H9 (cell line): ENCODE results near the gene ZNF488. TPM values are rescaled to one million over a fixed set of nuclear protein-coding genes. Genes with fewer than 3 reads are reported as not detected.

Experiments used
- DNase-seq: peaks from one replicate; pipeline ENCODE4 v3.0.0-alpha.2; 2017
- H2AFZ ChIP-seq: one replicate; pipeline ENCODE4 v1.6.1; 2013; ENCODE audit warnings: mild to moderate bottlenecking, low read length, control low read depth, moderate library complexity
- H2AK5ac ChIP-seq: 2 replicates; pipeline ENCODE4 v1.6.1; 2013; ENCODE audit warnings: low read length, control low read depth, mixed read lengths; ENCODE audit not compliant: insufficient read length
- H2BK120ac ChIP-seq: one replicate; pipeline ENCODE4 v1.6.1; 2013; ENCODE audit warnings: low read depth, mild to moderate bottlenecking, low read length, control low read depth, inconsistent platforms; ENCODE audit not compliant: poor library complexity, severe bottlenecking
- H2BK12ac ChIP-seq: 2 replicates; pipeline ENCODE4 v1.6.1; 2013; ENCODE audit warnings: low read length, control low read depth, mixed read lengths, low read depth; ENCODE audit not compliant: insufficient read length
- H2BK15ac ChIP-seq: 2 replicates; pipeline ENCODE4 v1.6.1; 2013; ENCODE audit warnings: low read depth, low read length, control low read depth
- H2BK20ac ChIP-seq: one replicate; pipeline ENCODE4 v1.6.1; 2013; ENCODE audit warnings: low read depth, mild to moderate bottlenecking, low read length, control low read depth, inconsistent platforms; ENCODE audit not compliant: poor library complexity, severe bottlenecking
- H2BK5ac ChIP-seq: 2 replicates; pipeline ENCODE4 v1.6.1; 2013; ENCODE audit warnings: low read length, control low read depth, mixed read lengths; ENCODE audit not compliant: insufficient read length
- H3K14ac ChIP-seq: 2 replicates; pipeline ENCODE4 v1.6.1; 2013; ENCODE audit warnings: low read length, control low read depth; ENCODE audit not compliant: insufficient read depth
- H3K18ac ChIP-seq: 2 replicates; pipeline ENCODE4 v1.6.1; 2013; ENCODE audit warnings: low read depth, mild to moderate bottlenecking, mixed read lengths, low read length, control low read depth; ENCODE audit not compliant: insufficient read length
- H3K23ac ChIP-seq: 2 replicates; pipeline ENCODE4 v1.6.1; 2013; ENCODE audit warnings: low read length, control low read depth, mixed read lengths, low read depth; ENCODE audit not compliant: insufficient read length
- H3K23me2 ChIP-seq: 2 replicates; pipeline ENCODE4 v1.6.1; 2013; ENCODE audit warnings: low read depth, mild to moderate bottlenecking, mixed read lengths, low read length, control low read depth; ENCODE audit not compliant: insufficient read length, poor library complexity, severe bottlenecking
- H3K27ac ChIP-seq: 2 replicates; pipeline ENCODE4 v1.5.1; 2013; ENCODE audit warnings: low read length, control low read depth, mixed read lengths, low read depth; ENCODE audit not compliant: insufficient read length
- H3K27me3 ChIP-seq: 2 replicates; pipeline ENCODE4 v1.6.1; 2013; ENCODE audit warnings: low read length, control low read depth, inconsistent platforms; ENCODE audit not compliant: insufficient read depth
- H3K4ac ChIP-seq: 2 replicates; pipeline ENCODE4 v1.6.1; 2013; ENCODE audit warnings: low read depth, mild to moderate bottlenecking, control low read depth, inconsistent platforms, low read length, moderate library complexity
- H3K4me1 ChIP-seq: 2 replicates; pipeline ENCODE4 v1.6.1; 2013; ENCODE audit warnings: low read length, control low read depth, inconsistent platforms; ENCODE audit not compliant: insufficient read depth
- H3K4me2 ChIP-seq: 2 replicates; pipeline ENCODE4 v1.6.1; 2013; ENCODE audit warnings: low read length, control low read depth, mixed read lengths; ENCODE audit not compliant: insufficient read length, insufficient read depth
- H3K56ac ChIP-seq: 2 replicates; pipeline ENCODE4 v1.6.1; 2013; ENCODE audit warnings: low read depth, mild to moderate bottlenecking, mixed read lengths, low read length, control low read depth; ENCODE audit not compliant: insufficient read length
- H3K79me1 ChIP-seq: 2 replicates; pipeline ENCODE4 v1.6.1; 2013; ENCODE audit warnings: low read depth, mild to moderate bottlenecking, moderate library complexity, low read length, control low read depth, inconsistent platforms; ENCODE audit not compliant: insufficient read depth, poor library complexity, severe bottlenecking
- H3K79me2 ChIP-seq: 2 replicates; pipeline ENCODE4 v1.6.1; 2013; ENCODE audit warnings: low read length, control low read depth, inconsistent platforms; ENCODE audit not compliant: insufficient read depth
- H3K9ac ChIP-seq: 2 replicates; pipeline ENCODE4 v1.6.1; 2013; ENCODE audit warnings: low read length, control low read depth, mixed read lengths; ENCODE audit not compliant: insufficient read length; ENCODE audit errors: extremely low read depth
- H3K9me3 ChIP-seq: one replicate; pipeline ENCODE4 v1.6.1; 2013; ENCODE audit warnings: low read depth, low read length, inconsistent platforms; ENCODE audit not compliant: control insufficient read depth
- H3T11ph ChIP-seq: one replicate; pipeline ENCODE4 v1.6.1; 2013; ENCODE audit warnings: mild to moderate bottlenecking, low read length, control low read depth, inconsistent platforms
- H4K20me1 ChIP-seq: one replicate; pipeline ENCODE4 v1.6.1; 2013; ENCODE audit not compliant: control insufficient read depth, insufficient read length, insufficient read depth
- H4K5ac ChIP-seq: 2 replicates; pipeline ENCODE4 v1.6.1; 2013; ENCODE audit warnings: low read depth, mild to moderate bottlenecking, mixed read lengths, low read length, control low read depth; ENCODE audit not compliant: insufficient read length
- H4K8ac ChIP-seq: replicated peaks from 2 replicates; pipeline ENCODE4 v1.6.1; 2013; ENCODE audit warnings: low read length, control low read depth, mixed read lengths, low read depth; ENCODE audit not compliant: insufficient read length
- H4K91ac ChIP-seq: 2 replicates; pipeline ENCODE4 v1.6.1; 2013; ENCODE audit warnings: low read depth, mild to moderate bottlenecking, moderate library complexity, mixed read lengths, low read length, control low read depth; ENCODE audit not compliant: insufficient read length
- H3K27ac Mint-ChIP-seq, 3 experiments: 2 replicates in 2 of 3; 3 replicates in 1 of 3; pipeline ENCODE4 v1.8.0; 2020 to 2021; ENCODE audit warnings: mixed read lengths in 3 of 3, mild to moderate bottlenecking in 1 of 3, moderate library complexity in 1 of 3
- H3K27me3 Mint-ChIP-seq: 2 replicates; pipeline ENCODE4 v1.8.0; 2021; ENCODE audit warnings: low read depth, mild to moderate bottlenecking, moderate library complexity, mixed read lengths
- H3K36me3 Mint-ChIP-seq, 3 experiments: 2 replicates in 2 of 3; 3 replicates in 1 of 3; pipeline ENCODE4 v1.8.0; 2020 to 2021; ENCODE audit warnings: low read depth in 3 of 3, mixed read lengths in 3 of 3; ENCODE audit not compliant: insufficient read depth in 1 of 3
- H3K4me1 Mint-ChIP-seq, 2 experiments: 2 replicates each; pipeline ENCODE4 v1.8.0; 2020; ENCODE audit warnings: mixed read lengths in 2 of 2
- H3K4me3 Mint-ChIP-seq, 2 experiments: 2 replicates in 1 of 2; 3 replicates in 1 of 2; pipeline ENCODE4 v1.8.0; 2020 to 2021; ENCODE audit warnings: mild to moderate bottlenecking in 2 of 2, mixed read lengths in 2 of 2, moderate library complexity in 1 of 2
- H3K9me3 Mint-ChIP-seq, 2 experiments: 2 replicates in 1 of 2; 3 replicates in 1 of 2; pipeline ENCODE4 v1.8.0; 2020; ENCODE audit warnings: mild to moderate bottlenecking in 2 of 2, mixed read lengths in 2 of 2, moderate library complexity in 1 of 2
- CTCF ChIP-seq: fragments of 200-600 bp; sonication (generic); conservative IDR thresholded peaks from 3 replicates; pipeline ENCODE4 v1.8.0; 2021; ENCODE audit warnings: antibody characterized with exemption, mild to moderate bottlenecking
- WGBS: extraction: QIAGEN DNeasy Blood & Tissue Kit; methylation state at CpG from one replicate; pipeline ENCODE4 v1.1.7; 2013; ENCODE audit warnings: missing lambda C conversion rate, low lambda C conversion rate, mixed read lengths; ENCODE audit not compliant: insufficient read length; ENCODE audit errors: extremely low coverage; 5-methylcytosine and 5-hydroxymethylcytosine counted together
- total RNA-seq: library from RNA; stranded (reverse); gene quantifications from 2 replicates; pipeline ENCODE4 v1.2.1, GENCODE V29; 2021

ZNF488 gene
- total RNA-seq, 1 experiment from 2014 or later = 2.9 TPM

- Histone ChIP-seq H2BK20ac (no peak overlapping the region), H3T11ph (no peak overlapping the region), H2BK120ac (no peak overlapping the region), H3K4me1 (no peaks in the 10 kb centered on the region; the same call in 1 of the 2 replicates), H2BK15ac (no peak overlapping the region), H3K14ac (no peak overlapping the region), H2BK5ac (no peak overlapping the region), H3K23me2 (no peaks in the 10 kb centered on the region), H2AK5ac (no peak overlapping the region), H3K4ac (no peak overlapping the region), H3K79me1 (no peaks in the 10 kb centered on the region), H4K91ac (no peak overlapping the region), H2BK12ac (no peak overlapping the region), H3K4me2 (no peak overlapping the region), H4K5ac (no peak overlapping the region), H4K8ac (no peak overlapping the region), H3K23ac (no peak overlapping the region), H3K9ac (no peak overlapping the region), H3K27ac (no peak overlapping the region), H3K18ac (no peak overlapping the region), H3K79me2 (no peaks in the 10 kb centered on the region), H3K27me3 (no peaks in the 10 kb centered on the region), H3K56ac (no peak overlapping the region), H3K9me3 (no peaks in the 10 kb centered on the region), H4K20me1 (no peaks in the 10 kb centered on the region), H2AFZ (no peak overlapping the region)
- Mint-ChIP-seq H3K4me1 (no peaks in the 10 kb centered on the region), H3K27ac (peak overlapping the region in 1 of 3 experiments; percentile 1; a peak in 1 of 7 replicates), H3K27me3 (peaks cover 2% of the 10 kb centered on the region), H3K4me3 (no peak overlapping the region), H3K36me3 (no peaks in the 10 kb centered on the region; a peak in 1 of 7 replicates), H3K9me3 (no peaks in the 10 kb centered on the region; a peak in 3 of 5 replicates)
- no peak for TF ChIP-seq CTCF
- no peak for DNase-seq
- WGBS = no CpG with 5 or more reads among the region's 5 CpGs
These were observed 68.0 kb downstream of the ZNF488 start for GRCh38 chr10:47316131-47316530.

Other genes starting within 250 kb of the ZNF488 start
- 0.20 TPM in 1 of 2 replicates, not detected in the other for gene GDF10, start 84.1 kb downstream of the ZNF488 start, total RNA-seq
- gene GDF2, start 61.8 kb downstream of the ZNF488 start, total RNA-seq = not detected in 2 replicates
- gene RBP3, start 35.9 kb downstream of the ZNF488 start, total RNA-seq = not detected in 2 replicates
- gene ANXA8, start 99.8 kb upstream of the ZNF488 start, total RNA-seq = 0.22 TPM in 2 replicates
- gene FAM25G, start 107.4 kb upstream of the ZNF488 start, total RNA-seq = not detected in 2 replicates
- gene AGAP9, start 139.3 kb upstream of the ZNF488 start, total RNA-seq = 7.6 and 8.6 TPM in 2 replicates